Frontal cortex (tissue), 4 donors: ENCODE data around the gene IQCN. TPM values are rescaled to one million over a fixed set of nuclear protein-coding genes. Genes with fewer than 3 reads are reported as not detected.

ENCODE experiments used
- DNase-seq, 2 donors: peaks; one replicate each; pipeline ENCODE4 v3.0.0; 2012; ENCODE audit warnings: low spot score in 2 of 2
- FAIRE-seq: peaks from 2 replicates; lab custom pipeline; 2012; peaks lifted over from hg19 to GRCh38; lab: Jason Lieb, UNC
- total RNA-seq: library from RNA; depleted of rRNA; stranded (reverse); fragments of >200 nt; gene quantifications from one replicate; pipeline ENCODE4 v1.2.3, GENCODE V29; 2014
- donor health status: control.
- donor health status: control.
- donor health status: control.

IQCN gene
- total RNA-seq, 1 donor from 2014 or later = 0.41 TPM

GRCh38 chr19:18308051-18308947 lies 34.0 kb upstream of the IQCN start:
- DNase-seq (no peak), FAIRE-seq (no peak)

- DNase-seq = no peak
- no peak for FAIRE-seq
These were observed 33.0 kb upstream of the IQCN start for GRCh38 chr19:18307271-18307681.

GRCh38 chr19:18306888-18307260 lies 32.6 kb upstream of the IQCN start:
- no peak for DNase-seq
- FAIRE-seq = no peak

- DNase-seq (no peak), FAIRE-seq (no peak)
These were observed 32.1 kb upstream of the IQCN start for GRCh38 chr19:18306209-18306887.

GRCh38 chr19:18304458-18305310 lies 30.4 kb upstream of the IQCN start:
- FAIRE-seq = no peak

GRCh38 chr19:18304208-18304457 lies 29.9 kb upstream of the IQCN start:
- DNase-seq = peak in 1 of 2 donors; percentile 59
- no peak for FAIRE-seq

More at GRCh38 chr19:18304458-18305310, 30.4 kb upstream of the IQCN start:
- peak; percentile 74 to 94 for DNase-seq

GRCh38 chr19:18301718-18302111 lies 27.5 kb upstream of the IQCN start:
- FAIRE-seq = no peak
- no peak for DNase-seq

- FAIRE-seq (no peak), DNase-seq (no peak)
These were observed 26.9 kb upstream of the IQCN start for GRCh38 chr19:18300930-18301717.

GRCh38 chr19:18299654-18300053 lies 25.4 kb upstream of the IQCN start:
- no peak for FAIRE-seq
- no peak for DNase-seq

GRCh38 chr19:18298601-18299000 lies 24.3 kb upstream of the IQCN start:
- no peak for DNase-seq
- no peak for FAIRE-seq

GRCh38 chr19:18297308-18297707 lies 23.1 kb upstream of the IQCN start:
- FAIRE-seq (no peak), DNase-seq (no peak)

- FAIRE-seq (no peak), DNase-seq (no peak)
These were observed 20.8 kb upstream of the IQCN start for GRCh38 chr19:18295034-18295451.

- no peak for FAIRE-seq
These were observed 20.2 kb upstream of the IQCN start for GRCh38 chr19:18294467-18294864.

GRCh38 chr19:18293642-18294466 lies 19.6 kb upstream of the IQCN start:
- DNase-seq (no peak), FAIRE-seq (no peak)

More at GRCh38 chr19:18294467-18294864, 20.2 kb upstream of the IQCN start:
- no peak for DNase-seq

GRCh38 chr19:18292810-18293641 lies 18.8 kb upstream of the IQCN start:
- no peak for FAIRE-seq
- peak; percentile 75 to 79 for DNase-seq

GRCh38 chr19:18292462-18292809 lies 18.2 kb upstream of the IQCN start:
- DNase-seq = no peak
- FAIRE-seq = no peak

- FAIRE-seq = no peak
- peak; percentile 80 to 89 for DNase-seq
These were observed 17.6 kb upstream of the IQCN start for GRCh38 chr19:18291590-18292461.
